Stomach smooth muscle (tissue), 2 donors: Measurements from ENCODE around the gene HOTAIR.

Source experiments
- H3K27ac ChIP-seq: one replicate; pipeline ENCODE4 v1.7.0; 2013; ENCODE audit warnings: mild to moderate bottlenecking, low read length, inconsistent platforms
- H3K27me3 ChIP-seq, 2 donors: one replicate each; pipeline ENCODE4 v1.7.0; 2013; ENCODE audit warnings: low read length in 2 of 2; ENCODE audit not compliant: insufficient read depth in 2 of 2, control insufficient read depth in 1 of 2
- H3K36me3 ChIP-seq, 2 donors: one replicate each; pipeline ENCODE4 v1.7.0; 2013; ENCODE audit warnings: low read length in 2 of 2; ENCODE audit not compliant: control insufficient read depth in 2 of 2, insufficient read depth in 2 of 2
- H3K4me1 ChIP-seq: one replicate; pipeline ENCODE4 v1.7.0; 2013; ENCODE audit warnings: low read length; ENCODE audit not compliant: control insufficient read depth, insufficient read depth
- H3K4me3 ChIP-seq, 2 donors: one replicate each; pipeline ENCODE4 v1.7.0; 2013; ENCODE audit warnings: low read length in 2 of 2
- H3K9ac ChIP-seq, 2 donors: one replicate each; pipeline ENCODE4 v1.7.0; 2013; ENCODE audit warnings: low read length in 2 of 2, mild to moderate bottlenecking in 1 of 2
- H3K9me3 ChIP-seq, 2 donors: one replicate each; pipeline ENCODE4 v1.7.0; 2013; ENCODE audit warnings: low read length in 2 of 2; ENCODE audit not compliant: control insufficient read depth in 2 of 2
- donor health status: healthy.
- donor health status: Pancreatic carcinoma.

HOTAIR gene

GRCh38 chr12:54017878-54018467 is 43.2 kb upstream of the HOTAIR start:
- Histone ChIP-seq H3K4me3 (peak overlapping the region; percentile 46 to 61), H3K9me3 (no peaks in the 10 kb centered on the region), H3K9ac (peak overlapping the region in 1 of 2 donors; percentile 15), H3K4me1 (peaks cover 13% of the 10 kb centered on the region), H3K27ac (no peak overlapping the region), H3K27me3 (peaks cover 77 to 86% of the 10 kb centered on the region in 2 donors), H3K36me3 (no peaks in the 10 kb centered on the region)

GRCh38 chr12:54017027-54017788 is 42.5 kb upstream of the HOTAIR start:
- no peaks in the 10 kb centered on the region for H3K36me3 ChIP-seq
- H3K9me3 ChIP-seq: no peaks in the 10 kb centered on the region
- H3K27me3 ChIP-seq: peaks cover 78 to 87% of the 10 kb centered on the region in 2 donors
- no peak overlapping the region for H3K9ac ChIP-seq
- peaks cover 13% of the 10 kb centered on the region for H3K4me1 ChIP-seq
- peak overlapping the region; percentile 46 to 61 for H3K4me3 ChIP-seq
- H3K27ac ChIP-seq: no peak overlapping the region

GRCh38 chr12:54016478-54016964 is 41.8 kb upstream of the HOTAIR start:
- Histone ChIP-seq H3K36me3 (no peaks in the 10 kb centered on the region), H3K4me3 (no peak overlapping the region), H3K9ac (no peak overlapping the region), H3K9me3 (no peaks in the 10 kb centered on the region), H3K27ac (no peak overlapping the region), H3K4me1 (peaks cover 14% of the 10 kb centered on the region), H3K27me3 (peaks cover 75 to 88% of the 10 kb centered on the region in 2 donors)

GRCh38 chr12:54016051-54016450 is 41.3 kb upstream of the HOTAIR start:
- Histone ChIP-seq H3K27ac (no peak overlapping the region), H3K36me3 (no peaks in the 10 kb centered on the region), H3K4me1 (peaks cover 15% of the 10 kb centered on the region), H3K4me3 (no peak overlapping the region), H3K9me3 (no peaks in the 10 kb centered on the region), H3K9ac (no peak overlapping the region), H3K27me3 (peaks cover 74 to 88% of the 10 kb centered on the region in 2 donors)

- no peak overlapping the region for H3K4me3 ChIP-seq
- H3K9me3 ChIP-seq: no peaks in the 10 kb centered on the region
- no peak overlapping the region for H3K27ac ChIP-seq
- H3K4me1 ChIP-seq: peaks cover 15% of the 10 kb centered on the region
- peaks cover 74 to 88% of the 10 kb centered on the region in 2 donors for H3K27me3 ChIP-seq
- H3K36me3 ChIP-seq: no peaks in the 10 kb centered on the region
- no peak overlapping the region for H3K9ac ChIP-seq
Measured at GRCh38 chr12:54015018-54015931, 40.5 kb upstream of the HOTAIR start.

GRCh38 chr12:54014377-54015017 is 39.7 kb upstream of the HOTAIR start:
- H3K4me3 ChIP-seq: peak overlapping the region in 1 of 2 donors; percentile 29

GRCh38 chr12:54012631-54013409 is 38.1 kb upstream of the HOTAIR start:
- peaks cover 13% of the 10 kb centered on the region for H3K4me1 ChIP-seq
- no peaks in the 10 kb centered on the region for H3K36me3 ChIP-seq
- no peak overlapping the region for H3K27ac ChIP-seq
- peaks cover 76 to 87% of the 10 kb centered on the region in 2 donors for H3K27me3 ChIP-seq
- no peak overlapping the region for H3K9ac ChIP-seq
- no peaks in the 10 kb centered on the region for H3K9me3 ChIP-seq
- no peak overlapping the region for H3K4me3 ChIP-seq

More at GRCh38 chr12:54014377-54015017, 39.7 kb upstream of the HOTAIR start:
- H3K4me1 ChIP-seq: peaks cover 17% of the 10 kb centered on the region
- no peaks in the 10 kb centered on the region for H3K36me3 ChIP-seq
- H3K27me3 ChIP-seq: peaks cover 75 to 88% of the 10 kb centered on the region in 2 donors
- H3K27ac ChIP-seq: no peak overlapping the region
- H3K9me3 ChIP-seq: no peaks in the 10 kb centered on the region
- no peak overlapping the region for H3K9ac ChIP-seq

GRCh38 chr12:54011665-54012532 is 37.1 kb upstream of the HOTAIR start:
- H3K9ac ChIP-seq: no peak overlapping the region
- no peaks in the 10 kb centered on the region for H3K9me3 ChIP-seq
- peaks cover 80 to 90% of the 10 kb centered on the region in 2 donors for H3K27me3 ChIP-seq
- H3K4me1 ChIP-seq: peaks cover 11% of the 10 kb centered on the region
- H3K36me3 ChIP-seq: no peaks in the 10 kb centered on the region
- no peak overlapping the region for H3K27ac ChIP-seq
- H3K4me3 ChIP-seq: no peak overlapping the region

GRCh38 chr12:54010972-54011664 is 36.4 kb upstream of the HOTAIR start:
- H3K4me3 ChIP-seq: no peak overlapping the region
- no peaks in the 10 kb centered on the region for H3K9me3 ChIP-seq
- no peak overlapping the region for H3K9ac ChIP-seq
- no peak overlapping the region for H3K27ac ChIP-seq
- peaks cover 85 to 95% of the 10 kb centered on the region in 2 donors for H3K27me3 ChIP-seq
- peaks cover 14% of the 10 kb centered on the region for H3K4me1 ChIP-seq
- H3K36me3 ChIP-seq: no peaks in the 10 kb centered on the region
